ENCODE measurements around the gene ITGAL. TPM values are rescaled to one million over a fixed set of nuclear protein-coding genes. Genes with fewer than 3 reads are reported as not detected.
A peak's percentile ranks its signal among the peaks of the same experiment; 100 is the strongest.

ITGAL gene
- total and polyA plus RNA-seq, 4 donors, result 14.4 to 48.1 (median 24.0) TPM

DNA sequence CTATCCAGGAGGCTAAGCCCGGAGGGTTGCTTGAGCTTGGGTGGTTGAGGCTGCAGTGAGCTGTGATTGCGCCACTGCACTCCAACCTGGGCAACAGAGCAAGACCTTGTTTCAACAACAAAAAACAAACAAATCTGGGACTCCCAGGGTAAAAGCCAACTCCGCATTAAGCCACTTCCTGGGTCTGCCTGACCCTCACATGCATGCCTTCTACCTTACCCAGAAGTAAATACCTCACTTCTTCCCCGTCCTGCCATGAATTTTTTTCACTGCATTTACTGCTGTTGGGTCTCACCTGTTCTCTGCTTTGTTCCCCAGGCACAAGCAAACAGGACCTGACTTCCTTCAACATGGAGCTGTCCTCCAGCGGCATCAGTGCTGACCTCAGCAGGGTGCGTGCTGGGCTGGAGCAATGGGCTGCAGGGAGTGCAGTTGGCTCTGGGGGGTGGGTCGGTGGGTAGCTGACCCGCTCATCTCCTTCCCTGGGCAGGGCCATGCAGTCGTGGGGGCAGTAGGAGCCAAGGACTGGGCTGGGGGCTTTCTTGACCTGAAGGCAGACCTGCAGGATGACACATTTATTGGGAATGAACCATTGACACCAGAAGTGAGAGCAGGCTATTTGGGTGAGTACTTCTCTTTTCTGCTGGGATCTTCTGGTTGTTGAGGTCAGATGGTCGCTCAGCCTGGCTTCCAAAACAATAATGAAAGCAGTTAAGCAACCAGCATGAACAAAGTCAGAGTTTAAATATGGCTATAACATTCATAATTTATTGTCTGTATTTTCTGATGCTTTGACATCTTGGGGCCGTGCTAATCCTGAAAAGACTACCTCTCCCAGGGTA is 16.4 kb downstream of the ITGAL start:
- 67 to 81% methylated on average over 11 of the region's 11 CpGs for WGBS, 2 donors
- DNase-seq (no peak), ATAC-seq (ENCODE audit: insufficient read depth, low FRiP score) (no peak)
- peaks cover 0 to 5% (median 0%) of the 10 kb centered on the region in 5 donors for H3K4me1 ChIP-seq (ENCODE audit: control insufficient read depth in 5 of 5, insufficient read depth in 5 of 5, low read length in 5 of 5)
- no peak overlapping the region for H3K4me3 ChIP-seq
- TF ChIP-seq, protein P1, sequence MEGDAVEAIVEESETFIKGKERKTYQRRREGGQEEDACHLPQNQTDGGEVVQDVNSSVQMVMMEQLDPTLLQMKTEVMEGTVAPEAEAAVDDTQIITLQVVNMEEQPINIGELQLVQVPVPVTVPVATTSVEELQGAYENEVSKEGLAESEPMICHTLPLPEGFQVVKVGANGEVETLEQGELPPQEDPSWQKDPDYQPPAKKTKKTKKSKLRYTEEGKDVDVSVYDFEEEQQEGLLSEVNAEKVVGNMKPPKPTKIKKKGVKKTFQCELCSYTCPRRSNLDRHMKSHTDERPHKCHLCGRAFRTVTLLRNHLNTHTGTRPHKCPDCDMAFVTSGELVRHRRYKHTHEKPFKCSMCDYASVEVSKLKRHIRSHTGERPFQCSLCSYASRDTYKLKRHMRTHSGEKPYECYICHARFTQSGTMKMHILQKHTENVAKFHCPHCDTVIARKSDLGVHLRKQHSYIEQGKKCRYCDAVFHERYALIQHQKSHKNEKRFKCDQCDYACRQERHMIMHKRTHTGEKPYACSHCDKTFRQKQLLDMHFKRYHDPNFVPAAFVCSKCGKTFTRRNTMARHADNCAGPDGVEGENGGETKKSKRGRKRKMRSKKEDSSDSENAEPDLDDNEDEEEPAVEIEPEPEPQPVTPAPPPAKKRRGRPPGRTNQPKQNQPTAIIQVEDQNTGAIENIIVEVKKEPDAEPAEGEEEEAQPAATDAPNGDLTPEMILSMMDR (IDR thresholded peaks at IDR 0.05; ENCODE audit: control extremely low read depth, extremely low read depth), result no peak
- H3K36me3 ChIP-seq (ENCODE audit: control insufficient read depth in 4 of 4, insufficient read depth in 4 of 4, low read length in 4 of 4), result peaks cover 0 to 8% (median 0%) of the 10 kb centered on the region in 4 donors
- peak overlapping the region in 1 of 2 donors; percentile 59 for H3K27ac ChIP-seq (ENCODE audit: low read depth in 1 of 2, low read length in 1 of 2)
- H3K27me3 ChIP-seq (ENCODE audit: control insufficient read depth in 3 of 3, insufficient read depth in 3 of 3, low read length in 2 of 3), result no peaks in the 10 kb centered on the region
- peaks cover 0 to 3% (median 0%) of the 10 kb centered on the region in 4 donors for H3K9me3 ChIP-seq (ENCODE audit: control insufficient read depth in 4 of 4, insufficient read depth in 3 of 4, low read length in 3 of 4)
- no peak overlapping the region for H3K9ac ChIP-seq (ENCODE audit: insufficient read depth in 1 of 2, low read length in 2 of 2)

DNA sequence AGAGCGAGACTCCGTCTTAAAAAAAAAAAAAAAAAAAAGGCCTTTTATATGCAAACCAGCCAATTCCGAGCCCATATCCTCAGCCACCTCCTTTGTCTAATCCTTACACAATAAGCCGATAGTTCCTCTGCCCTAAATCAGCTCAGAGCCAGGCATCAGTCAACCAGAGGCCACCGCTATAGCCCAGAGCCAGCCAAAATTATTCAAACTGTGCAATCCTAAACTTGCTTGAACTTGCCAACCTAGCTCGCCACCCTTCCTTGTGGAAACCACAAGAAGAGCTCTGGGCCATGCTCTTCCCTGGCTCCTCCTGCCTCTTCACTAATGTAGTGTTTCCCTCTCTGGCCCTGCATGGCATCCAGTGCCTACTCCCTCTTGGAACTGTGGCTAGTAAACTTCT is 17.7 kb downstream of the ITGAL start:
- H3K9ac ChIP-seq (ENCODE audit: insufficient read depth in 1 of 2, low read length in 2 of 2), result no peak overlapping the region
- WGBS, 2 donors, result 68 to 84% methylated on average over 6 of the region's 6 CpGs
- no peak overlapping the region for H3K27ac ChIP-seq (ENCODE audit: low read depth in 1 of 2, low read length in 1 of 2)
- H3K4me3 ChIP-seq, result no peak overlapping the region
- ATAC-seq (ENCODE audit: insufficient read depth, low FRiP score), result no peak
- peaks cover 0 to 9% (median 0%) of the 10 kb centered on the region in 4 donors for H3K36me3 ChIP-seq (ENCODE audit: control insufficient read depth in 4 of 4, insufficient read depth in 4 of 4, low read length in 4 of 4)
- peaks cover 0 to 3% (median 0%) of the 10 kb centered on the region in 4 donors for H3K9me3 ChIP-seq (ENCODE audit: control insufficient read depth in 4 of 4, insufficient read depth in 3 of 4, low read length in 3 of 4)
- DNase-seq, result no peak
- H3K4me1 ChIP-seq (ENCODE audit: control insufficient read depth in 5 of 5, insufficient read depth in 5 of 5, low read length in 5 of 5), result peaks cover 0 to 5% (median 0%) of the 10 kb centered on the region in 5 donors
- H3K27me3 ChIP-seq (ENCODE audit: control insufficient read depth in 3 of 3, insufficient read depth in 3 of 3, low read length in 2 of 3), result no peaks in the 10 kb centered on the region
- TF ChIP-seq, protein P1 (IDR thresholded peaks at IDR 0.05; ENCODE audit: control extremely low read depth, extremely low read depth), result no peak

DNA sequence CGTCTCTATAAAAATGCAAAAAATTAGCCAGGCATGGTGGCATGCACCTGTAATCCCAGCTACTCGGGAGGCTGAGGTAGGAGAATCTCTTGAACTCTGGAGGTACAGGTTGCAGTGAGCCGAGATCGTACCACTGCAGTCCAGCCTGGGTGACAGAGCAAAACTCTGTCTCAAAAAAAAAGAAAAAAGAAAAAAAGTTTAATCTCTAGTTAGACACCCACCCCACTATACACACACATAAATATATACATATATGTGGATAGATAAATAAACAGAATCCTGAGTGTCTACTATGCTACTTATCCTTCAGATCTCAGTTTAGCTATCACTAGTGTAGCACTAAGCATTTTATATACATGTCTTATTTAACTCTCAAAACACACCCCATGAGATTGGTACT is 18.7 kb downstream of the ITGAL start:
- H3K27me3 ChIP-seq (ENCODE audit: control insufficient read depth in 3 of 3, insufficient read depth in 3 of 3, low read length in 2 of 3), result no peaks in the 10 kb centered on the region
- 92 to 93% methylated on average over 4 of the region's 4 CpGs for WGBS, 2 donors
- H3K9me3 ChIP-seq (ENCODE audit: control insufficient read depth in 4 of 4, insufficient read depth in 3 of 4, low read length in 3 of 4), result peaks cover 0 to 3% (median 0%) of the 10 kb centered on the region in 4 donors
- H3K36me3 ChIP-seq (ENCODE audit: control insufficient read depth in 4 of 4, insufficient read depth in 4 of 4, low read length in 4 of 4), result peaks cover 0 to 9% (median 0%) of the 10 kb centered on the region in 4 donors
- no peak for ATAC-seq (ENCODE audit: insufficient read depth, low FRiP score)
- no peak overlapping the region for H3K27ac ChIP-seq (ENCODE audit: low read depth in 1 of 2, low read length in 1 of 2)
- H3K4me3 ChIP-seq, result no peak overlapping the region
- TF ChIP-seq, protein P1 (IDR thresholded peaks at IDR 0.05; ENCODE audit: control extremely low read depth, extremely low read depth), result no peak
- no peak for DNase-seq
- peaks cover 0 to 5% (median 0%) of the 10 kb centered on the region in 5 donors for H3K4me1 ChIP-seq (ENCODE audit: control insufficient read depth in 5 of 5, insufficient read depth in 5 of 5, low read length in 5 of 5)
- H3K9ac ChIP-seq (ENCODE audit: insufficient read depth in 1 of 2, low read length in 2 of 2), result no peak overlapping the region

Measured in lung (tissue), 12 donors.